H1 (cell line): ENCODE results near the gene DLG1. TPM values are rescaled to one million over a fixed set of nuclear protein-coding genes. Genes with fewer than 3 reads are reported as not detected.

Experiments
- CTCF ChIA-PET: fragments of 300-600 bp; sonication (Branson Sonifier 250); formaldehyde crosslinking; loops from one replicate; lab custom pipeline; 2021; ENCODE audit not compliant: partially characterized antibody; lab: Charles Lee
- POLR2A ChIA-PET: fragments of 300-600 bp; sonication (Branson Sonifier 250); formaldehyde crosslinking; loops from one replicate; lab custom pipeline; 2021; ENCODE audit warnings: inconsistent platforms; ENCODE audit not compliant: partially characterized antibody; lab: Charles Lee
- DNase-seq, 2 experiments: peaks; one replicate each; pipeline versions ENCODE4 v3.0.0 to v3.0.0-alpha.2; 2010 to 2022; ENCODE audit warnings: low spot score in 2 of 2, low read depth in 1 of 2, mixed read lengths in 1 of 2
- FAIRE-seq: peaks from 2 replicates; lab custom pipeline; 2011; peaks lifted over from hg19 to GRCh38; lab: Jason Lieb, UNC
- H2AFZ ChIP-seq: 2 replicates; pipeline ENCODE4 v1.8.1; 2012; ENCODE audit warnings: low read length, inconsistent platforms
- H2AK5ac ChIP-seq: 2 replicates; pipeline ENCODE4 v1.6.1; 2013; ENCODE audit warnings: low read depth, low read length
- H2BK120ac ChIP-seq: replicated peaks from 2 replicates; pipeline ENCODE3; 2013; ENCODE audit warnings: low read depth, low read length, inconsistent platforms
- H2BK12ac ChIP-seq: 2 replicates; pipeline ENCODE4 v1.6.1; 2013; ENCODE audit warnings: low read depth, low read length
- H2BK15ac ChIP-seq: 2 replicates; pipeline ENCODE4 v1.6.1; 2013; ENCODE audit warnings: low read length
- H2BK20ac ChIP-seq: 2 replicates; pipeline ENCODE4 v1.6.1; 2013; ENCODE audit warnings: low read length
- H2BK5ac ChIP-seq: 2 replicates; pipeline ENCODE4 v1.6.1; 2013; ENCODE audit warnings: low read depth, low read length
- H3K14ac ChIP-seq: 2 replicates; pipeline ENCODE4 v1.6.1; 2013; ENCODE audit warnings: inconsistent platforms; ENCODE audit not compliant: insufficient read length
- H3K18ac ChIP-seq: 2 replicates; pipeline ENCODE4 v1.6.1; 2013; ENCODE audit warnings: low read length; ENCODE audit errors: extremely low read depth
- H3K23ac ChIP-seq: 2 replicates; pipeline ENCODE4 v1.6.1; 2013; ENCODE audit warnings: inconsistent platforms; ENCODE audit not compliant: insufficient read length
- H3K23me2 ChIP-seq: 2 replicates; pipeline ENCODE4 v1.6.1; 2013; ENCODE audit warnings: low read depth, low read length
- H3K27ac ChIP-seq: 2 replicates; pipeline ENCODE4 v1.6.1; 2011; ENCODE audit warnings: low read depth, low read length, inconsistent platforms
- H3K27me3 ChIP-seq, 4 experiments: replicated peaks in 1 of 4; 1 replicate in 1 of 4; 2 replicates in 3 of 4; pipeline versions ENCODE4 v1.6.1 to v1.8.1; 2011 to 2013; ENCODE audit warnings: low read length in 3 of 4, mild to moderate bottlenecking in 3 of 4, inconsistent platforms in 2 of 4, mixed read lengths in 2 of 4, moderate library complexity in 1 of 4; ENCODE audit not compliant: control insufficient read depth in 3 of 4, insufficient read depth in 3 of 4; ENCODE audit errors: extremely low read depth in 1 of 4
- H3K36me3 ChIP-seq, 4 experiments: 2 replicates each; pipeline versions ENCODE4 v1.6.1 to v1.8.1; 2011 to 2013; ENCODE audit warnings: mild to moderate bottlenecking in 4 of 4, low read length in 3 of 4, moderate library complexity in 2 of 4, control low read depth in 1 of 4, inconsistent platforms in 1 of 4; ENCODE audit not compliant: insufficient read depth in 4 of 4, control insufficient read depth in 2 of 4
- H3K4ac ChIP-seq: replicated peaks from 2 replicates; pipeline ENCODE3; 2013; ENCODE audit warnings: low read length, low read depth, mixed read lengths, inconsistent platforms; ENCODE audit not compliant: insufficient read length
- H3K4me1 ChIP-seq, 4 experiments: replicated peaks in 1 of 4; 1 replicate in 1 of 4; 2 replicates in 3 of 4; pipeline versions ENCODE4 v1.6.1 to v1.8.1; 2011 to 2013; ENCODE audit warnings: low read length in 3 of 4, inconsistent platforms in 2 of 4, mixed read lengths in 1 of 4; ENCODE audit not compliant: insufficient read depth in 4 of 4, control insufficient read depth in 3 of 4
- H3K4me2 ChIP-seq, 2 experiments: 2 replicates each; pipeline versions ENCODE4 v1.6.1 to v1.8.1; 2011 to 2013; ENCODE audit warnings: low read depth in 2 of 2, low read length in 2 of 2, control low read depth in 1 of 2, inconsistent platforms in 1 of 2, mild to moderate bottlenecking in 1 of 2; ENCODE audit not compliant: insufficient read depth in 1 of 2
- H3K4me3 ChIP-seq, 4 experiments: fragments of 200-600, 300-600 bp in 1 of 4; sonication (generic), shearing (Covaris generic), sonication (Bioruptor Twin) in 1 of 4; 2 replicates each; pipeline versions ENCODE4 v1.5.1 to v1.8.1; 2011 to 2016; ENCODE audit warnings: low read length in 4 of 4, low read depth in 3 of 4, control low read depth in 2 of 4, inconsistent platforms in 2 of 4, mild to moderate bottlenecking in 2 of 4, mixed read lengths in 1 of 4, moderate library complexity in 1 of 4; ENCODE audit not compliant: insufficient read depth in 2 of 4; ENCODE audit errors: extremely low read depth in 1 of 4
- H3K56ac ChIP-seq: replicated peaks from 2 replicates; pipeline ENCODE3; 2013; ENCODE audit warnings: low read depth, mild to moderate bottlenecking, mixed read lengths, low read length, inconsistent platforms; ENCODE audit not compliant: insufficient read length
- H3K79me1 ChIP-seq: 2 replicates; pipeline ENCODE4 v1.6.1; 2013; ENCODE audit warnings: low read depth, low read length, control low read depth
- H3K79me2 ChIP-seq, 2 experiments: 2 replicates each; pipeline versions ENCODE4 v1.6.1 to v1.8.1; 2012 to 2013; ENCODE audit warnings: low read length in 2 of 2, mild to moderate bottlenecking in 2 of 2, inconsistent platforms in 1 of 2; ENCODE audit not compliant: insufficient read depth in 2 of 2, control insufficient read depth in 1 of 2
- H3K9ac ChIP-seq, 4 experiments: replicated peaks in 1 of 4; 1 replicate in 1 of 4; 2 replicates in 3 of 4; pipeline versions ENCODE4 v1.6.1 to v1.8.1; 2011 to 2013; ENCODE audit warnings: low read depth in 3 of 4, low read length in 3 of 4, control low read depth in 2 of 4, mild to moderate bottlenecking in 2 of 4, moderate library complexity in 2 of 4, inconsistent platforms in 1 of 4; ENCODE audit errors: extremely low read depth in 1 of 4
- H3K9me3 ChIP-seq, 2 experiments: 2 replicates each; pipeline versions ENCODE4 v1.6.1 to v1.8.1; 2012 to 2013; ENCODE audit warnings: mild to moderate bottlenecking in 2 of 2, moderate library complexity in 2 of 2, control low read depth in 1 of 2, inconsistent platforms in 1 of 2, low read depth in 1 of 2, low read length in 1 of 2, mixed read lengths in 1 of 2; ENCODE audit not compliant: insufficient read depth in 2 of 2
- H4K20me1 ChIP-seq, 2 experiments: replicated peaks in 1 of 2; 2 replicates each; pipeline versions ENCODE3 to v1.8.1; 2011 to 2013; ENCODE audit warnings: inconsistent platforms in 2 of 2, low read length in 2 of 2, mild to moderate bottlenecking in 1 of 2; ENCODE audit not compliant: insufficient read depth in 2 of 2, control insufficient read depth in 1 of 2
- H4K5ac ChIP-seq: 2 replicates; pipeline ENCODE4 v1.6.1; 2013; ENCODE audit warnings: low read length, low read depth, mixed read lengths, inconsistent platforms; ENCODE audit not compliant: insufficient read length
- H4K8ac ChIP-seq: 2 replicates; pipeline ENCODE4 v1.8.0; 2013; ENCODE audit warnings: mild to moderate bottlenecking, moderate library complexity, low read length, inconsistent platforms; ENCODE audit not compliant: insufficient read depth; ENCODE audit errors: extremely low read depth
- H4K91ac ChIP-seq: replicated peaks from 2 replicates; pipeline ENCODE3; 2013; ENCODE audit warnings: low read length, mixed read lengths, inconsistent platforms; ENCODE audit not compliant: insufficient read length
- CBX8 ChIP-seq: fragments of 300-800, 300-1000 bp; sonication (generic); IDR thresholded peaks from 2 replicates; pipeline ENCODE4 v1.7.1; 2016; ENCODE audit warnings: low read depth, low read length, borderline replicate concordance
- FOSL1 ChIP-seq: IDR thresholded peaks from 2 replicates; pipeline ENCODE4 v1.6.1; 2011; ENCODE audit warnings: mild to moderate bottlenecking, low read depth, low read length, moderate library complexity; ENCODE audit not compliant: insufficient read depth
- JUN ChIP-seq: IDR thresholded peaks from 2 replicates; pipeline ENCODE4 v1.6.1; 2011; ENCODE audit warnings: low read depth, mild to moderate bottlenecking, improper control_type of control experiment, low read length
- RFX5 ChIP-seq: IDR thresholded peaks from 2 replicates; pipeline ENCODE4 v1.6.1; 2011; ENCODE audit warnings: low read depth, low read length, improper control_type of control experiment, borderline replicate concordance
- WGBS, 2 experiments: shearing (Covaris generic) in 1 of 2; methylation state at CpG; one replicate each; pipeline versions ENCODE4 v1.1.6 to v1.1.7; 2013 to 2015; ENCODE audit warnings: low lambda C conversion rate in 2 of 2, mixed read lengths in 2 of 2, inconsistent platforms in 1 of 2, low coverage in 1 of 2, missing lambda C conversion rate in 1 of 2; ENCODE audit not compliant: insufficient replicate concordance in 2 of 2, insufficient coverage in 1 of 2, insufficient read length in 1 of 2; ENCODE audit errors: extremely low coverage in 1 of 2, missing lambda C conversion rate in 1 of 2; 5-methylcytosine and 5-hydroxymethylcytosine counted together
- polyA plus RNA-seq, 7 experiments: library from polyadenylated mRNA; depleted of rRNA in 3 of 7; stranded (reverse) in 5 of 7; unstranded in 2 of 7; fragments of >200 nt in 5 of 7; fragments of 200-250 nt in 2 of 7; gene quantifications; 1 replicate in 5 of 7; 2 replicates in 1 of 7; 4 replicates in 1 of 7; pipeline versions ENCODE4 v1.2.1 to v1.2.3, GENCODE V29; 2011 to 2013; ENCODE audit warnings: missing spikeins in 2 of 7, mixed read lengths in 2 of 7
- total RNA-seq: library from RNA; stranded (reverse); fragmentation: NEBNext Ultra II Directional; extraction: Animal tissue kit (Norgen Biotek cat#: 25700); gene quantifications from 2 replicates; pipeline ENCODE4 v1.2.1, GENCODE V29; 2021

The DLG1 gene
- total and polyA plus RNA-seq, 2 of the 8 experiments (the other 6 are each of a cell fraction or from before 2014, with no cell fraction given), result 13.4 to 78.8 TPM

- Histone ChIP-seq H3K4me3 (no peak overlapping the region), H3K14ac (no peak overlapping the region), H4K20me1 (peaks cover 0 to 7% of the 10 kb centered on the region in 2 experiments), H3K18ac (no peak overlapping the region), H3K79me1 (no peaks in the 10 kb centered on the region; the same call in 1 of the 2 replicates), H3K4ac (no peak overlapping the region), H2BK15ac (no peak overlapping the region), H3K79me2 (peaks cover 0 to 93% of the 10 kb centered on the region in 2 experiments; a peak in 2 of 4 replicates), H3K23ac (no peak overlapping the region), H2AFZ (no peak overlapping the region), H2BK5ac (no peak overlapping the region), H3K4me1 (peaks cover 0 to 8% (median 3%) of the 10 kb centered on the region in 4 experiments; a peak in 5 of 7 replicates), H3K27me3 (no peaks in the 10 kb centered on the region), H3K9ac (no peak overlapping the region), H4K8ac (no peak overlapping the region), H4K91ac (no peak overlapping the region), H2BK120ac (no peak overlapping the region), H3K9me3 (no peaks in the 10 kb centered on the region), H3K23me2 (no peaks in the 10 kb centered on the region; the same call in 1 of the 2 replicates), H2BK12ac (no peak overlapping the region), H3K36me3 (no peaks in the 10 kb centered on the region), H3K27ac (no peak overlapping the region), H3K4me2 (no peak overlapping the region), H3K56ac (no peak overlapping the region), H4K5ac (no peak overlapping the region), H2AK5ac (no peak overlapping the region), H2BK20ac (no peak overlapping the region)
- DNase-seq (no peak), FAIRE-seq (no peak)
- ChIA-PET CTCF (interaction anchor here (0.7 to 5.1 kb wide), 20 partner anchors 9 to 292 kb away, joined by 3 to 40 read pairs (median 4); no protein-coding TSS in a partner anchor), POLR2A (interaction anchor here (1.2 kb wide), 1 partner anchor 287 kb away, joined by 4 read pairs; no protein-coding TSS in a partner anchor)
- 83% methylated on average over 5 of the region's 5 CpGs; no CpG with 5 or more reads in 1 of the 2 experiments for WGBS, 2 experiments
- TF ChIP-seq RFX5 (no peak), JUN (no peak), FOSL1 (no peak), CBX8 (no peak)
These were observed 75.5 kb downstream of the DLG1 start for GRCh38 chr3:197222937-197223370.
